HG03095 (cell line): ENCODE measurements around the gene GNG2.

Source experiments
- ATAC-seq: cut with Tn5 transposase; IDR thresholded peaks from one replicate; pipeline ENCODE4 v1.9.1; 2021; ENCODE audit warnings: moderate library complexity; ENCODE audit not compliant: unreplicated experiment

The GNG2 gene

GRCh38 chr14:51938137-51938536 is 77.7 kb downstream of the GNG2 start:
- no peak for ATAC-seq

GRCh38 chr14:51938821-51939220 is 78.4 kb downstream of the GNG2 start:
- ATAC-seq: no peak

- no peak for ATAC-seq
Measured at GRCh38 chr14:51939226-51939625, 78.8 kb downstream of the GNG2 start.

GRCh38 chr14:51939755-51940301 is 79.4 kb downstream of the GNG2 start:
- no peak for ATAC-seq

- ATAC-seq: no peak
Measured at GRCh38 chr14:51942971-51943370, 82.6 kb downstream of the GNG2 start.

GRCh38 chr14:51950007-51950406 is 89.6 kb downstream of the GNG2 start:
- no peak for ATAC-seq

- no peak for ATAC-seq
Measured at GRCh38 chr14:51951656-51952055, 91.2 kb downstream of the GNG2 start.

- no peak for ATAC-seq
Measured at GRCh38 chr14:51954031-51954430, 93.6 kb downstream of the GNG2 start.

GRCh38 chr14:51954657-51955056 is 94.2 kb downstream of the GNG2 start:
- ATAC-seq: no peak

GRCh38 chr14:51957950-51958349 is 97.5 kb downstream of the GNG2 start:
- ATAC-seq: no peak

- no peak for ATAC-seq
Measured at GRCh38 chr14:51959928-51960327, 99.5 kb downstream of the GNG2 start.

GRCh38 chr14:51960866-51961265 is 100.5 kb downstream of the GNG2 start:
- no peak for ATAC-seq

- ATAC-seq: no peak
Measured at GRCh38 chr14:51962711-51963110, 102.3 kb downstream of the GNG2 start.

- ATAC-seq: no peak
Measured at GRCh38 chr14:51963286-51963685, 102.9 kb downstream of the GNG2 start.

GRCh38 chr14:51967521-51967920 is 107.1 kb downstream of the GNG2 start:
- no peak for ATAC-seq

GRCh38 chr14:51969852-51970540 is 109.6 kb downstream of the GNG2 start:
- ATAC-seq: no peak

GRCh38 chr14:51972566-51972965 is 112.2 kb downstream of the GNG2 start:
- ATAC-seq: no peak

GRCh38 chr14:51977075-51977474 is 116.7 kb downstream of the GNG2 start:
- ATAC-seq: no peak

- ATAC-seq: no peak
Measured at GRCh38 chr14:51978681-51979085, 118.3 kb downstream of the GNG2 start.

GRCh38 chr14:51979088-51979709 is 118.8 kb downstream of the GNG2 start:
- ATAC-seq: no peak

- peak; percentile 68 for ATAC-seq
Measured at GRCh38 chr14:51981218-51981854, 120.9 kb downstream of the GNG2 start.

GRCh38 chr14:51988221-51988620 is 127.8 kb downstream of the GNG2 start:
- ATAC-seq: no peak
